Type B pancreatic cell (in vitro differentiated cells): ENCODE data around the gene GPC6. TPM values are rescaled to one million over a fixed set of nuclear protein-coding genes. Genes with fewer than 3 reads are reported as not detected.

ENCODE experiments used
- DNase-seq: peaks from one replicate; pipeline ENCODE4 v3.0.0; 2021; ENCODE audit warnings: mixed read lengths; ENCODE audit not compliant: unreplicated experiment; ENCODE audit errors: extremely low spot score
- H3K27ac Mint-ChIP-seq: 2 replicates; pipeline ENCODE4 v1.8.0; 2021; ENCODE audit warnings: mild to moderate bottlenecking, mixed read lengths
- H3K27me3 Mint-ChIP-seq: 2 replicates; pipeline ENCODE4 v1.8.0; 2021; ENCODE audit warnings: mixed read lengths
- H3K36me3 Mint-ChIP-seq: 2 replicates; pipeline ENCODE4 v1.8.0; 2021; ENCODE audit warnings: mixed read lengths
- H3K4me1 Mint-ChIP-seq: one replicate; pipeline ENCODE4 v1.8.0; 2021; ENCODE audit warnings: mixed read lengths; ENCODE audit not compliant: unreplicated experiment
- H3K4me3 Mint-ChIP-seq: 2 replicates; pipeline ENCODE4 v1.8.0; 2021; ENCODE audit warnings: mild to moderate bottlenecking, mixed read lengths
- H3K9me3 Mint-ChIP-seq: 2 replicates; pipeline ENCODE4 v1.8.0; 2021; ENCODE audit warnings: mixed read lengths
- total RNA-seq: library from RNA; stranded (reverse); gene quantifications from 2 replicates; pipeline ENCODE4 v1.2.1, GENCODE V29; 2021; ENCODE audit warnings: low replicate concordance
- TF ChIP-seq, protein P1 (sequence below): fragments of 200-600 bp; sonication (generic); conservative IDR thresholded peaks from 2 replicates; pipeline ENCODE4 v1.5.0; 2021; ENCODE audit warnings: antibody characterized with exemption, mild to moderate bottlenecking

Gene GPC6
- total RNA-seq, 1 donor from 2014 or later, result 30.5 TPM

DNA sequence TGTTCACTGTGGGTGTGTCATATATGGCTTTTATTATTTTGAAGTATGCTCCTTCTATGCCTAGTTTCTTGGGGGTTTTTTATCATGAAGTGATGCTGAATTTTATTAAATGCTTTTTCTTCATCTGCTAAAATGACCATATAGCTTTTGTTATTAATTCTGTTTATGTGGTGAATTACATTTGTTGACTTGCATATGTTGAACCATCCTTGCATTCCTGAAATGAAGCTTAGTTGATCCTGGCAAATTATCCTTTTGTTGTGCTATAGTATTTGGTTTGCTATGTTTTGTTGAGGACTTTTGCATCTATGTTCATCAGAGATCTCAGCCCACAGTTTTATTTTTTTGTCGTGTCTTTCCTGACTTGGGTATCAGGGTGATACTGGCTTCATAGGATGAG, 12.1 kb downstream of the GPC6 start:
- peaks cover 5% of the 10 kb centered on the region for H3K4me1 Mint-ChIP-seq
- TF ChIP-seq, protein P1, sequence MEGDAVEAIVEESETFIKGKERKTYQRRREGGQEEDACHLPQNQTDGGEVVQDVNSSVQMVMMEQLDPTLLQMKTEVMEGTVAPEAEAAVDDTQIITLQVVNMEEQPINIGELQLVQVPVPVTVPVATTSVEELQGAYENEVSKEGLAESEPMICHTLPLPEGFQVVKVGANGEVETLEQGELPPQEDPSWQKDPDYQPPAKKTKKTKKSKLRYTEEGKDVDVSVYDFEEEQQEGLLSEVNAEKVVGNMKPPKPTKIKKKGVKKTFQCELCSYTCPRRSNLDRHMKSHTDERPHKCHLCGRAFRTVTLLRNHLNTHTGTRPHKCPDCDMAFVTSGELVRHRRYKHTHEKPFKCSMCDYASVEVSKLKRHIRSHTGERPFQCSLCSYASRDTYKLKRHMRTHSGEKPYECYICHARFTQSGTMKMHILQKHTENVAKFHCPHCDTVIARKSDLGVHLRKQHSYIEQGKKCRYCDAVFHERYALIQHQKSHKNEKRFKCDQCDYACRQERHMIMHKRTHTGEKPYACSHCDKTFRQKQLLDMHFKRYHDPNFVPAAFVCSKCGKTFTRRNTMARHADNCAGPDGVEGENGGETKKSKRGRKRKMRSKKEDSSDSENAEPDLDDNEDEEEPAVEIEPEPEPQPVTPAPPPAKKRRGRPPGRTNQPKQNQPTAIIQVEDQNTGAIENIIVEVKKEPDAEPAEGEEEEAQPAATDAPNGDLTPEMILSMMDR, result no peak
- H3K9me3 Mint-ChIP-seq, result peaks cover 34% of the 10 kb centered on the region
- no peak for DNase-seq
- H3K4me3 Mint-ChIP-seq, result no peak overlapping the region
- H3K36me3 Mint-ChIP-seq, result peaks cover 44% of the 10 kb centered on the region
- no peak overlapping the region for H3K27ac Mint-ChIP-seq
- H3K27me3 Mint-ChIP-seq, result peaks cover 2% of the 10 kb centered on the region

DNA sequence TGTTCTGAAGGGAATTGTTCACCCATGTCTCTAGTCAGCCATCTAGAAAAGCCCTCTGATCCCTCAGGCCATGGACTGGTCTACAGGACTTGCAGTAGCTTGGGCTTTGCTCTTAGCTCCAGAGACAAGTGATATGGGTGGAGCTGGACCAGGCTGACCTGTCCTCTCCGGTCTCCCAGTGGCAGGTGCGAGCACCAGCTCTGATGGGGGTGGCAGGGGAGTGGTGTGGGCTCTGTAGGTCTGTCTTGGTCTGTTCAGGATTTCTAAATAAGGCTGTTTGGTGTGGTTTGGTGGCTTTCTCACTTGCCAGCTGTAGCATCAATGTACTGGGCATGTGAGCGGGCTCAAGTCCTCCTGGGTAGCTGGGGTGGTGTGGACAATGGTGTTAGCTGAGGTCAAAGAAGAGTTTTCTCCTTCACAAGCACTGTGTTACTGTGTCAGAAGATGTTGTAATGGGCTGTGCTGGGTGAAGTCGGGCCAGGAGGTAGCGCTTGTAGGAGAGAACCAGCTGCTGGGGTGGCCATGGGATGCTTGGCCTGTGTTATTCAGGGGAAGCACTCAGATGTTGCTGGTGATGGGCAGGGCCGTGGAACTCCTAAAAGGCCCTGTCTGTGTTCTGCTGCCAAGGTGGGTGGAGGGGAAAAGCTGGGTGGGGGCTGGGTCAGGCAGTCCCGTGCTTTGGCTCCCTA, 16.9 kb downstream of the GPC6 start:
- Mint-ChIP-seq H3K4me3 (no peak overlapping the region), H3K4me1 (peaks cover 20% of the 10 kb centered on the region), H3K9me3 (peaks cover 15% of the 10 kb centered on the region), H3K27me3 (peaks cover 3% of the 10 kb centered on the region), H3K36me3 (peaks cover 16% of the 10 kb centered on the region), H3K27ac (no peak overlapping the region)
- TF ChIP-seq, protein P1, result no peak
- DNase-seq, result no peak

DNA sequence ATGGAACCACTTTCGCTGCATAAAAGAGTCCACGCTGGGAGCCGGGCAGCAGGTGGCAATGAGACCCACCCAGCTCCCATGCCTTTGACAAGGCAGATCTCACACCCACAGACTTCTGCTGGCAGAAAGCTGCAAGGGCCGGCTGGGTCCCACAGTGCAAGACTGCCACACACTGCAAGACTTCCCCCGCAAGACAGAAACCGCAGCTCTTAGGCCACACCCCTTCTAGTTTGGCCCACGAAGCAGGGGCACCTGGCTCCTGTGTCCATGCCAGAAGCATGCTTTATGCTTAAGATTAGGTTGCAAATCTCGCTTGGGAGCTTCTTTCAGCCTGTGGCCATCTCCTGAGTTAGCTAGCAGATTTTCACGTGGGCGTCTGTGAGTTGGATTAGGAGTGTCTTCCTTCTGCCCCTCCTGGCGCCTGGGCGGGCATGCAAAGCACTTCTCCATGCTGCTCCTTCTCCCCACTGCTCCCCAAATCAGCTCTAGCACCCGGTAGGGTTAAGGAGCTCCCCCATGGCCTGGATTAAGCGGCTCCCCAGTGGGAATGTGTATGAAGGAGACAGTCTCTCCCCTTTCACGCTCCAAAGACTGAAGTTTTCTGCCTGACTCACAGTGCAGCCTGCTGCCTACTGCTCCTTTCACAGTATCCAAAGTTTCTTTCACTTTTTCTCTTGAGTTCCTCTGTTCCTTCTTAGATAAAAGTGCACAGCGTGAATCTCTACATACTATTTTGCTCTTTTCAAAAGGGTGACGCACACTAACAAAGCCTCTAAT, 17.7 kb downstream of the GPC6 start:
- Mint-ChIP-seq H3K4me3 (peak overlapping the region; percentile 65), H3K9me3 (peaks cover 8% of the 10 kb centered on the region), H3K4me1 (peaks cover 28% of the 10 kb centered on the region), H3K27ac (no peak overlapping the region), H3K27me3 (peaks cover 3% of the 10 kb centered on the region), H3K36me3 (peaks cover 8% of the 10 kb centered on the region)
- TF ChIP-seq, protein P1, result no peak
- no peak for DNase-seq

DNA sequence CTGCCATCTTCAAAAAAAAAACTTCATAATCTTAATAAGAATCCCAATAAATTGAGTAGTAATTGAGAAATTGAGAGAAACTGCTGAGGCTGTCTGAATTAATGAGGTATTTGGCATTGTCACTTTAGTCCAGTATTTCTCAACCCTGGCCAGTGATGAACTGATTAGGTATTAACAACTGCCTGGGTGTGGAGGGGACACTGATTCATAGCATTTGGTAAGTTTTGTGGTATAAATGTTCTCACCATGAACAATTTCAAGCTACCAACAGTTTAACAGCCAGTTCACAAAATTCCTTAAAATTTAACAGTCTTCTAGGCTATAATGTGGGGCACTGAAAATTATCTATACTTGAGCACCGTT, 18.3 kb downstream of the GPC6 start:
- Mint-ChIP-seq H3K4me3 (no peak overlapping the region), H3K27me3 (peaks cover 3% of the 10 kb centered on the region), H3K9me3 (peaks cover 4% of the 10 kb centered on the region), H3K4me1 (peaks cover 29% of the 10 kb centered on the region), H3K36me3 (peaks cover 9% of the 10 kb centered on the region), H3K27ac (no peak overlapping the region)
- DNase-seq, result no peak
- TF ChIP-seq, protein P1, result no peak

DNA sequence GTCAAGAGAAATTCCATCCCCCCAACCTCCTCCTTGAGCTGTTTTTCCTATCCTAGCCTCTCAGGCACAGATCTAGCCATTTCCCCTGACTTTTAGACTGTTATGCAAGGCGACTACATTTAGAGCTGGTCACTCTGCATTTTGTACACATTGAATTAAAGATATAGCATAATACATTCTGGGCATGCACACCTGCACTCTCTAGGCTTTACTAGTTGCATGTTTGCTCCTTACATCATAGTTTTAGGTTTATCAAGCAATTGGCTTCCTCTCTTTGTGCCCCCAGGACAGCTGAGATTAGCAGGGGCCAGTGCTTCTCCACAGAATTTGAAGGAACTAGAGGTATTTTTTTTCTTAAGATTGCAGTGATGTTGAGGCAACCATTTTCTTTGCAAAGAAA, 19.5 kb downstream of the GPC6 start:
- TF ChIP-seq, protein P1, result no peak
- Mint-ChIP-seq H3K27ac (no peak overlapping the region), H3K27me3 (peaks cover 3% of the 10 kb centered on the region), H3K36me3 (peaks cover 7% of the 10 kb centered on the region), H3K4me3 (no peak overlapping the region), H3K4me1 (peaks cover 29% of the 10 kb centered on the region), H3K9me3 (peaks cover 6% of the 10 kb centered on the region)
- no peak for DNase-seq
